A549 (cell line): ENCODE data around the gene CTNNA3. TPM values are rescaled to one million over a fixed set of nuclear protein-coding genes. Genes with fewer than 3 reads are reported as not detected.
"Not testable (repeated sequence)": the region's sequence is repeated elsewhere in the genome, so short reads cannot be mapped to it uniquely, and the experiment has no call there.

ENCODE experiments used
- ATAC-seq, 2 experiments: fragments of 200-7000 bp in 1 of 2; fragments of >200 bp in 1 of 2; cut with Nextera tagmentation in 1 of 2; cut with Tn5 transposase in 1 of 2; 3 replicates each; pipeline versions ENCODE4 v1.8.0 to v1.9.1; 2018 to 2020; ENCODE audit warnings: mild to moderate bottlenecking in 1 of 2, moderate library complexity in 1 of 2
- CTCF ChIA-PET: fragments of 300-600 bp; sonication (Branson Sonifier 250); formaldehyde crosslinking; extraction: SDS; loops from one replicate; lab custom pipeline; 2021; ENCODE audit warnings: antibody characterized with exemption, inconsistent platforms; lab: Yijun Ruan, JAX
- POLR2A ChIA-PET: fragments of 350-600 bp; formaldehyde crosslinking; extraction: SDS; loops from one replicate; lab custom pipeline; 2021; ENCODE audit warnings: antibody characterized with exemption, inconsistent platforms; lab: Yijun Ruan, JAX
- DNase-seq, 2 experiments: peaks; one replicate each; pipeline versions ENCODE4 v3.0.0 to v3.0.0-alpha.2; 2011 to 2016; ENCODE audit warnings: low read depth in 1 of 2, low spot score in 1 of 2
- FAIRE-seq: peaks from 2 replicates; lab custom pipeline; 2011; peaks lifted over from hg19 to GRCh38; lab: Jason Lieb, UNC
- H3K27ac ChIP-seq, 2 experiments: fragments of >200 bp; sonication (Bioruptor Twin); formaldehyde crosslinking; 3 replicates each; pipeline ENCODE4 v1.5.1; 2016 to 2017
- H3K4me1 ChIP-seq: fragments of >200 bp; sonication (Bioruptor Twin); formaldehyde crosslinking; 3 replicates; pipeline ENCODE4 v1.6.1; 2016
- H3K4me2 ChIP-seq: fragments of >200 bp; sonication (Bioruptor Twin); formaldehyde crosslinking; 3 replicates; pipeline ENCODE4 v1.6.1; 2016
- H3K4me3 ChIP-seq: fragments of >200 bp; sonication (Bioruptor Twin); formaldehyde crosslinking; 3 replicates; pipeline ENCODE4 v1.5.1; 2016
- H3K9me3 ChIP-seq: fragments of >200 bp; sonication (Bioruptor Twin); formaldehyde crosslinking; 3 replicates; pipeline ENCODE4 v1.6.1; 2016
- CBX2 ChIP-seq: fragments of 200-600 bp; sonication (generic); IDR thresholded peaks from 2 replicates; pipeline ENCODE4 v1.6.1; 2016; ENCODE audit warnings: low read depth, mild to moderate bottlenecking, borderline replicate concordance
- EP300 ChIP-seq, 2 experiments: fragments of >200 bp; sonication (Bioruptor Twin); formaldehyde crosslinking; IDR thresholded peaks; 2 replicates in 1 of 2; 3 replicates in 1 of 2; pipeline ENCODE4 v1.6.1; 2016 to 2017
- ESRRA ChIP-seq: fragments of 150-350 bp; IDR thresholded peaks from 2 replicates; pipeline ENCODE4 v1.6.1; 2014; ENCODE audit warnings: mild to moderate bottlenecking, low read length, borderline replicate concordance
- FOSL2 ChIP-seq, 2 experiments: fragments of 450-650 bp in 1 of 2; fragments of >200 bp in 1 of 2; sonication (Bioruptor Twin) in 1 of 2; formaldehyde crosslinking; IDR thresholded peaks; 2 replicates each; pipeline versions ENCODE4 v1.5.0 to v1.6.1; 2016 to 2020; ENCODE audit warnings: mild to moderate bottlenecking in 1 of 2, moderate library complexity in 1 of 2
- FOXS1 ChIP-seq: fragments of 250-450 bp; sonication (Bioruptor Pico); IDR thresholded peaks from 2 replicates; pipeline ENCODE4 v1.5.0; 2020; ENCODE audit warnings: mild to moderate bottlenecking, moderate library complexity
- GATA3 ChIP-seq: IDR thresholded peaks from 2 replicates; pipeline ENCODE4 v1.6.1; 2012; ENCODE audit warnings: borderline replicate concordance
- HDAC2 ChIP-seq: fragments of 200-600 bp; sonication (generic); IDR thresholded peaks from 2 replicates; pipeline ENCODE4 v1.6.1; 2016
- HEYL ChIP-seq: fragments of 250-450 bp; sonication (Bioruptor Pico); IDR thresholded peaks from 2 replicates; pipeline ENCODE4 v1.8.0; 2021; ENCODE audit warnings: mild to moderate bottlenecking, moderate library complexity
- HOXB5 ChIP-seq: fragments of 250-450 bp; sonication (Bioruptor Pico); IDR thresholded peaks from 2 replicates; pipeline ENCODE4 v1.5.0; 2020; ENCODE audit warnings: mild to moderate bottlenecking, moderate library complexity
- JUNB ChIP-seq: fragments of >200 bp; sonication (Bioruptor Twin); formaldehyde crosslinking; IDR thresholded peaks from 2 replicates; pipeline ENCODE4 v1.6.1; 2016
- MAFK ChIP-seq: fragments of 450-650 bp; IDR thresholded peaks from 2 replicates; pipeline ENCODE4 v1.6.1; 2014; ENCODE audit not compliant: partially characterized antibody
- NFE2L2 ChIP-seq: fragments of 150-350 bp; conservative IDR thresholded peaks from 2 replicates; pipeline ENCODE4 v1.6.1; 2014; ENCODE audit warnings: low read length
- NR3C1 ChIP-seq: fragments of >200 bp; sonication (Bioruptor Twin); formaldehyde crosslinking; IDR thresholded peaks from 3 replicates; pipeline ENCODE4 v1.6.1; 2017
- PHF8 ChIP-seq: fragments of 200-600 bp; sonication (generic); IDR thresholded peaks from 2 replicates; pipeline ENCODE4 v1.6.1; 2016; ENCODE audit warnings: low read depth, mild to moderate bottlenecking, antibody characterized with exemption, moderate library complexity, borderline replicate concordance
- POLR2A ChIP-seq: IDR thresholded peaks from 2 replicates; pipeline ENCODE4 v1.6.1; 2012; ENCODE audit warnings: mild to moderate bottlenecking, low read length
- RCOR1 ChIP-seq: fragments of 150-350 bp; IDR thresholded peaks from 2 replicates; pipeline ENCODE4 v1.6.1; 2014; ENCODE audit warnings: antibody characterized with exemption, low read length, low read depth
- RFX5 ChIP-seq: fragments of 450-650 bp; IDR thresholded peaks from 2 replicates; pipeline ENCODE4 v1.7.1; 2014; ENCODE audit warnings: antibody characterized with exemption, mild to moderate bottlenecking, moderate library complexity
- RNF2 ChIP-seq: fragments of 200-600 bp; sonication (generic); IDR thresholded peaks from 2 replicates; pipeline ENCODE4 v1.6.1; 2016; ENCODE audit warnings: low read depth, mild to moderate bottlenecking, antibody characterized with exemption, moderate library complexity, borderline replicate concordance
- SREBF2 ChIP-seq: fragments of 450-650 bp; IDR thresholded peaks from 2 replicates; pipeline ENCODE4 v1.6.1; 2014; ENCODE audit warnings: mild to moderate bottlenecking, moderate library complexity
- TFCP2L1 ChIP-seq: fragments of 250-450 bp; sonication (Bioruptor Pico); IDR thresholded peaks from 2 replicates; pipeline ENCODE4 v1.5.0; 2021; ENCODE audit warnings: mild to moderate bottlenecking
- ZNF302 ChIP-seq: fragments of 250-450 bp; sonication (Bioruptor Pico); IDR thresholded peaks from 2 replicates; pipeline ENCODE4 v1.9.0; 2021; ENCODE audit warnings: inconsistent platforms, mild to moderate bottlenecking, moderate library complexity
- WGBS: methylation state at CpG from one replicate; pipeline ENCODE4 v1.1.6; 2017; ENCODE audit errors: missing lambda C conversion rate; 5-methylcytosine and 5-hydroxymethylcytosine counted together
- polyA plus RNA-seq, 4 experiments: library from polyadenylated mRNA; depleted of rRNA in 3 of 4; stranded (reverse); fragments of >200 nt; fragmentation: RNase III in 1 of 4; extraction: RNeasy Plus Mini Kit Qiagen cat#74134 plus additional on column Dnase treatment in 1 of 4; gene quantifications; 2 replicates in 3 of 4; 3 replicates in 1 of 4; pipeline ENCODE4 v1.2.3, GENCODE V29; 2011 to 2017
- TF ChIP-seq, protein P1 (sequence below): fragments of >200 bp; sonication (Bioruptor Twin); formaldehyde crosslinking; IDR thresholded peaks from 3 replicates; pipeline ENCODE4 v1.6.1; 2016
- TF ChIP-seq, protein P2 (sequence below): fragments of 250-450 bp; sonication (Bioruptor Pico); IDR thresholded peaks from 2 replicates; pipeline ENCODE4 v1.5.0; 2021; ENCODE audit warnings: mild to moderate bottlenecking, moderate library complexity, borderline replicate concordance
- TF ChIP-seq, protein P3 (sequence below): fragments of 250-450 bp; sonication (Bioruptor Pico); IDR thresholded peaks from 2 replicates; pipeline ENCODE4 v1.5.0; 2020; ENCODE audit warnings: low read depth, mild to moderate bottlenecking, moderate library complexity
- TF ChIP-seq, protein P4 (sequence below): fragments of 450-650 bp; IDR thresholded peaks from 2 replicates; pipeline ENCODE4 v1.6.1; 2014; ENCODE audit warnings: antibody characterized with exemption

The CTNNA3 gene
- polyA plus RNA-seq, 2 of the 4 experiments (the other 2 are of a cell fraction), result not detected

DNA sequence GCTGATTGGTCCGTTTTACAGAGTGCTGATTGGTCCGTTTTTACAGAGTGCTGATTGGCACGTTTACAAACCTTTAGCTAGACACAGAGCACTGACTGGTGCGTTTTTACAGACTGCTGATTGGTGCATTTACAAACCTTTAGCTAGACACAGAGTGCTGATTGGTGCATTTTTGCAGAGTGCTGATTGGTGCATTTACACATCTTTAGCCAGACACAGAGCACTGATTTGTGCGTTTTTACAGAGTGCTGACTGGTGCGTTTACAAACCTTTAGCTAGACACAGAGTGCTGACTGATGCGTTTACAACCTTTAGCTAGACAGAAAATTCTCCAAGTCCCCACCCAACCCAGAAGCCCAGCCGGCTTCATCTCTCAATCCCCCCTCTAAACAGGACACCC is 11.9 kb downstream of the CTNNA3 start:
- H3K4me3 ChIP-seq, H3K4me1 ChIP-seq, H3K4me2 ChIP-seq, POLR2A ChIA-PET: not testable (repeated sequence)
- peak; percentile 86 for TF ChIP-seq MAFK
- TF ChIP-seq, all 56 proteins: peak for 1; not testable (repeated sequence) for 55
- 49% methylated on average over 8 of the region's 8 CpGs for WGBS
- not testable (repeated sequence) for ATAC-seq, FAIRE-seq, DNase-seq, H3K27ac ChIP-seq
- H3K9me3 ChIP-seq, result peaks cover 23% of the 10 kb centered on the region; the same call in 2 of the 3 replicates
- CTCF ChIA-PET, result interaction anchor here (0.8 to 1.8 kb wide), 3 partner anchors 14 to 96 kb away, joined by 3 to 12 read pairs (median 3); no protein-coding TSS in a partner anchor

DNA sequence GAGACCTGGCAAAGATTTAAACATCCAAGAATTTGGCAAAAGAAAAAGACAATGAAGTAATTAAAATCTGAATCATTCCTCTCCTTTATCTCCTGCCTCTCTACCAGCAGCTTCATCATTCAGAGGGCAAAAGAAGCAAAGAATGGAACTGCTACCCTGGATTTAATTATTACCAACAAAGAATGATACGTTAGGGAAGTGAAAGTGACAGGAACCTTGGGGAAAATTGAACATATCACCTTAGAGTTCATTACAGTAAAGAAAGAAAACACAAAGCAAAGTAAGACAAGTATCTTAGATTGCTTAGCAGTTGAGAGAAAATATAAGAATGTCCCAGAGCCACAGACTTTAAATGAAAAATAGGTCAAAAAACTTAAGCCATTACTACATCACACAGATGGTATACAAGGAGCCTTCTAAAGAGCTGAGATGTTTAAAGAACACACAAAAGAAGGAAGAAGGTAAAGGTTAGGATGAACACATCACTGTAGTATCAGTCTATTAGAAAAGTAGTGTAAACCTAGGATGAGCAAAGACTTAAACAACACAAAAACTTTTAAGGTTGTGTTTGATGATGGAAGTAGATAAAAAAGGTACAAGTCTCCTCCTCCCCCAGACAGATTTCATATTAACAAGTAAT is 17.5 kb downstream of the CTNNA3 start:
- H3K9me3 ChIP-seq, result peaks cover 9% of the 10 kb centered on the region; the same call in 2 of the 3 replicates
- H3K27ac ChIP-seq, result no peak overlapping the region
- TF ChIP-seq ZNF302 (no peak), MAFK (no peak), GATA3 (no peak), HEYL (CRISPR knock-in tag) (no peak), NR3C1 (no peak)
- TF ChIP-seq, protein P1, sequence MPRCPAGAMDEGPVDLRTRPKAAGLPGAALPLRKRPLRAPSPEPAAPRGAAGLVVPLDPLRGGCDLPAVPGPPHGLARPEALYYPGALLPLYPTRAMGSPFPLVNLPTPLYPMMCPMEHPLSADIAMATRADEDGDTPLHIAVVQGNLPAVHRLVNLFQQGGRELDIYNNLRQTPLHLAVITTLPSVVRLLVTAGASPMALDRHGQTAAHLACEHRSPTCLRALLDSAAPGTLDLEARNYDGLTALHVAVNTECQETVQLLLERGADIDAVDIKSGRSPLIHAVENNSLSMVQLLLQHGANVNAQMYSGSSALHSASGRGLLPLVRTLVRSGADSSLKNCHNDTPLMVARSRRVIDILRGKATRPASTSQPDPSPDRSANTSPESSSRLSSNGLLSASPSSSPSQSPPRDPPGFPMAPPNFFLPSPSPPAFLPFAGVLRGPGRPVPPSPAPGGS, result no peak
- ChIA-PET POLR2A (no interaction called here), CTCF (interaction anchor here (1.3 to 3.1 kb wide), 2 partner anchors 12 to 101 kb away, joined by 4 to 12 read pairs; no protein-coding TSS in a partner anchor)
- ATAC-seq (no peak), FAIRE-seq (no peak), DNase-seq (no peak)
- H3K4me1 ChIP-seq, result no peaks in the 10 kb centered on the region
- 4% methylated on average over 1 of the region's 1 CpG for WGBS
- H3K4me2 ChIP-seq, result no peak overlapping the region
- no peak overlapping the region for H3K4me3 ChIP-seq

DNA sequence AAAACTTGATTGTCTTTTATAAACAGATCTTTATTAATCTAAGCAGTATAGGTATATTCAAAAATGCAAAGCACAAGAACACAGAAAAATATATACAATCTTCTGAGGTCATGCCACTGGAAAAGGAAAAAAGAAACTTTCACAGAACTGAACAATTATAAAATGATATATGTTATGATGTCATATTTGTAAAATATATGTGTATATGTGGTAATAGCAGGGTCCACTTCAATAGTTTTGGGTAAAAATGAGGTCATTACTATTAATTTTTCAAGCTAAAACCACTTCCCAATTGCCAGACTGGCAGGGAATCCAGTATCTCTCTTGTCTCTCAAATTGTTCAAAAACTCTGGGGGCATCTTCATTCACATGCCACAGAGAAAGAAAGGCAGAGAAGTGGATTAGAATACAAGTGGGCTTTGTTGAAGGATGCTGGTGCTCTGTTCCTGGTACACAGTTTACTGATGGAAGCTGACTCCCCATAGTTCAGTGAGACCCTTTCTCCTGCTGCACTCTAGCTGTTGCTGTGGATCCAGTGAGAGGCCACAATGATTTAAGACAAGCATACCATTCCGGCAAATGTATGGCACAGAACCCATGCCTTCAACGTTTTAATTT is 19.7 kb downstream of the CTNNA3 start:
- CTCF ChIA-PET, result interaction anchor here (3.1 kb wide), 1 partner anchor 103 kb away, joined by 12 read pairs; no protein-coding TSS in a partner anchor
- no peaks in the 10 kb centered on the region for H3K4me1 ChIP-seq
- no peak for TF ChIP-seq NFE2L2
- no peak for TF ChIP-seq ESRRA
- TF ChIP-seq, protein P2, sequence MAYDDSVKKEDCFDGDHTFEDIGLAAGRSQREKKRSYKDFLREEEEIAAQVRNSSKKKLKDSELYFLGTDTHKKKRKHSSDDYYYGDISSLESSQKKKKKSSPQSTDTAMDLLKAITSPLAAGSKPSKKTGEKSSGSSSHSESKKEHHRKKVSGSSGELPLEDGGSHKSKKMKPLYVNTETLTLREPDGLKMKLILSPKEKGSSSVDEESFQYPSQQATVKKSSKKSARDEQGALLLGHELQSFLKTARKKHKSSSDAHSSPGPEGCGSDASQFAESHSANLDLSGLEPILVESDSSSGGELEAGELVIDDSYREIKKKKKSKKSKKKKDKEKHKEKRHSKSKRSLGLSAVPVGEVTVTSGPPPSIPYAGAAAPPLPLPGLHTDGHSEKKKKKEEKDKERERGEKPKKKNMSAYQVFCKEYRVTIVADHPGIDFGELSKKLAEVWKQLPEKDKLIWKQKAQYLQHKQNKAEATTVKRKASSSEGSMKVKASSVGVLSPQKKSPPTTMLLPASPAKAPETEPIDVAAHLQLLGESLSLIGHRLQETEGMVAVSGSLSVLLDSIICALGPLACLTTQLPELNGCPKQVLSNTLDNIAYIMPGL (CRISPR knock-in tag), result no peak
- no peak for TF ChIP-seq JUNB
- TF ChIP-seq EP300 (IDR thresholded peaks at IDR 0.05), result no peak
- TF ChIP-seq HOXB5, result no peak
- TF ChIP-seq, protein P3, sequence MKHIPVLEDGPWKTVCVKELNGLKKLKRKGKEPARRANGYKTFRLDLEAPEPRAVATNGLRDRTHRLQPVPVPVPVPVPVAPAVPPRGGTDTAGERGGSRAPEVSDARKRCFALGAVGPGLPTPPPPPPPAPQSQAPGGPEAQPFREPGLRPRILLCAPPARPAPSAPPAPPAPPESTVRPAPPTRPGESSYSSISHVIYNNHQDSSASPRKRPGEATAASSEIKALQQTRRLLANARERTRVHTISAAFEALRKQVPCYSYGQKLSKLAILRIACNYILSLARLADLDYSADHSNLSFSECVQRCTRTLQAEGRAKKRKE (CRISPR knock-in tag), result no peak
- no peak for TF ChIP-seq SREBF2
- TF ChIP-seq RNF2, result no peak
- no peak for TF ChIP-seq TFCP2L1 (CRISPR knock-in tag)
- no peak for TF ChIP-seq POLR2A
- TF ChIP-seq RFX5, result no peak
- no peak for TF ChIP-seq RCOR1
- TF ChIP-seq CBX2, result no peak
- TF ChIP-seq, protein P4, sequence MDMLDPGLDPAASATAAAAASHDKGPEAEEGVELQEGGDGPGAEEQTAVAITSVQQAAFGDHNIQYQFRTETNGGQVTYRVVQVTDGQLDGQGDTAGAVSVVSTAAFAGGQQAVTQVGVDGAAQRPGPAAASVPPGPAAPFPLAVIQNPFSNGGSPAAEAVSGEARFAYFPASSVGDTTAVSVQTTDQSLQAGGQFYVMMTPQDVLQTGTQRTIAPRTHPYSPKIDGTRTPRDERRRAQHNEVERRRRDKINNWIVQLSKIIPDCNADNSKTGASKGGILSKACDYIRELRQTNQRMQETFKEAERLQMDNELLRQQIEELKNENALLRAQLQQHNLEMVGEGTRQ, result no peak
- TF ChIP-seq PHF8, result no peak
- TF ChIP-seq FOXS1 (CRISPR knock-in tag), result no peak
- no peak for TF ChIP-seq HDAC2
- no peak for TF ChIP-seq FOSL2 (IDR thresholded peaks at IDR 0.05)
- TF ChIP-seq FOSL2 (CRISPR knock-in tag; IDR thresholded peaks at IDR 0.05), result no peak
- FAIRE-seq (no peak), DNase-seq (no peak), ATAC-seq (no peak)
- 21% methylated on average over 2 of the region's 2 CpGs for WGBS
- H3K27ac ChIP-seq, result no peak overlapping the region
- no peak overlapping the region for H3K4me3 ChIP-seq
- H3K4me2 ChIP-seq, result no peak overlapping the region
- POLR2A ChIA-PET, result no interaction called here
- no peaks in the 10 kb centered on the region for H3K9me3 ChIP-seq
